K562 (cell line): ENCODE data around the gene RNF181. TPM values are rescaled to one million over a fixed set of nuclear protein-coding genes. Genes with fewer than 3 reads are reported as not detected.

Experiments used
- BACH1 ChIP-seq: fragments of 200-800 bp; sonication (Bioruptor generic); IDR thresholded peaks from 2 replicates; pipeline ENCODE4 v1.6.1; 2016; ENCODE audit warnings: missing genetic modification characterization, missing compliant biosample characterization
- ELF4 ChIP-seq: fragments of 450-650 bp; formaldehyde crosslinking; IDR thresholded peaks from 2 replicates; pipeline ENCODE4 v1.4.0; 2022; ENCODE audit warnings: missing genetic modification characterization
- HIVEP1 ChIP-seq: fragments of 250-450 bp; sonication (Bioruptor Pico); IDR thresholded peaks from 2 replicates; pipeline ENCODE4 v1.4.0; 2020; ENCODE audit warnings: mild to moderate bottlenecking
- KDM4B ChIP-seq, 2 experiments: fragments of 450-650 bp in 1 of 2; sonication (generic) in 1 of 2; IDR thresholded peaks; 2 replicates each; pipeline ENCODE4 v1.6.1; 2016 to 2017; ENCODE audit warnings: borderline replicate concordance in 2 of 2, antibody characterized with exemption in 1 of 2, low read depth in 1 of 2, mild to moderate bottlenecking in 1 of 2
- YY1 ChIP-seq, 3 experiments: IDR thresholded peaks; 2 replicates each; pipeline ENCODE4 v1.6.1; 2011; ENCODE audit warnings: low read length in 2 of 3, mild to moderate bottlenecking in 2 of 3, moderate library complexity in 2 of 3, borderline replicate concordance in 1 of 3, control low read depth in 1 of 3, low read depth in 1 of 3; ENCODE audit not compliant: insufficient read depth in 3 of 3, insufficient replicate concordance in 2 of 3, control insufficient read depth in 1 of 3, insufficient read length in 1 of 3; ENCODE audit errors: extremely low read depth in 1 of 3
- ZNF133 ChIP-seq: fragments of 250-450 bp; sonication (Bioruptor Pico); IDR thresholded peaks from 2 replicates; pipeline ENCODE4 v1.4.0; 2020; ENCODE audit warnings: mild to moderate bottlenecking
- ZNF282 ChIP-seq: sonication (generic); formaldehyde crosslinking; IDR thresholded peaks from 2 replicates; pipeline ENCODE4 v1.8.1; 2023; ENCODE audit warnings: missing genetic modification reagents
- polyA plus RNA-seq, 8 experiments: library from polyadenylated mRNA; depleted of rRNA in 4 of 8; stranded (reverse) in 5 of 8; unstranded in 3 of 8; fragments of >200 nt; fragmentation: Nextera tagmentation in 2 of 8; fragmentation: Illumina TruSeq in 1 of 8; extraction: Ambion mirVana in 2 of 8; extraction: Trizol in 1 of 8; gene quantifications; 2 replicates each; pipeline versions ENCODE4 v1.2.1 to v1.2.3, GENCODE V29; 2011 to 2014; ENCODE audit warnings: inconsistent platforms in 1 of 8, missing spikeins in 1 of 8
- total RNA-seq, 7 experiments: library from RNA; depleted of rRNA in 6 of 7; stranded (reverse); fragments of >200 nt in 6 of 7; fragmentation: Illumina TruSeq in 2 of 7; extraction: Trizol in 2 of 7; gene quantifications; 2 replicates each; pipeline versions ENCODE4 v1.2.1 to v1.2.3, GENCODE V29; 2011 to 2021; ENCODE audit warnings: low replicate concordance in 1 of 7
- TF ChIP-seq, protein P1 (sequence below): fragments of 450-650 bp; IDR thresholded peaks from one replicate; pipeline ENCODE4 v1.6.1; 2018; ENCODE audit warnings: mild to moderate bottlenecking, moderate library complexity; ENCODE audit not compliant: partially characterized antibody
- TF ChIP-seq, protein P2 (sequence below): fragments of 250-450 bp; sonication (Bioruptor Pico); IDR thresholded peaks from 2 replicates; pipeline ENCODE4 v1.4.0; 2020; ENCODE audit warnings: mild to moderate bottlenecking, moderate library complexity
- TF ChIP-seq, protein P3 (sequence below): fragments of 250-450 bp; sonication (Bioruptor Pico); IDR thresholded peaks from 2 replicates; pipeline ENCODE4 v1.8.0; 2022; ENCODE audit warnings: moderate library complexity, mild to moderate bottlenecking, inconsistent platforms
- TF ChIP-seq, protein P4 (sequence below): sonication (generic); formaldehyde crosslinking; IDR thresholded peaks from 2 replicates; pipeline ENCODE4 v1.4.0; 2020; ENCODE audit warnings: mild to moderate bottlenecking, missing genetic modification reagents
- TF ChIP-seq, protein P5 (sequence below): fragments of 450-650 bp; IDR thresholded peaks from 2 replicates; pipeline ENCODE4 v1.6.1; 2016; ENCODE audit warnings: mild to moderate bottlenecking

The RNF181 gene
- total and polyA plus RNA-seq, 9 of the 15 experiments (the other 6 are each of a cell fraction or from before 2014, with no cell fraction given), result 139 to 492 (median 253) TPM

DNA sequence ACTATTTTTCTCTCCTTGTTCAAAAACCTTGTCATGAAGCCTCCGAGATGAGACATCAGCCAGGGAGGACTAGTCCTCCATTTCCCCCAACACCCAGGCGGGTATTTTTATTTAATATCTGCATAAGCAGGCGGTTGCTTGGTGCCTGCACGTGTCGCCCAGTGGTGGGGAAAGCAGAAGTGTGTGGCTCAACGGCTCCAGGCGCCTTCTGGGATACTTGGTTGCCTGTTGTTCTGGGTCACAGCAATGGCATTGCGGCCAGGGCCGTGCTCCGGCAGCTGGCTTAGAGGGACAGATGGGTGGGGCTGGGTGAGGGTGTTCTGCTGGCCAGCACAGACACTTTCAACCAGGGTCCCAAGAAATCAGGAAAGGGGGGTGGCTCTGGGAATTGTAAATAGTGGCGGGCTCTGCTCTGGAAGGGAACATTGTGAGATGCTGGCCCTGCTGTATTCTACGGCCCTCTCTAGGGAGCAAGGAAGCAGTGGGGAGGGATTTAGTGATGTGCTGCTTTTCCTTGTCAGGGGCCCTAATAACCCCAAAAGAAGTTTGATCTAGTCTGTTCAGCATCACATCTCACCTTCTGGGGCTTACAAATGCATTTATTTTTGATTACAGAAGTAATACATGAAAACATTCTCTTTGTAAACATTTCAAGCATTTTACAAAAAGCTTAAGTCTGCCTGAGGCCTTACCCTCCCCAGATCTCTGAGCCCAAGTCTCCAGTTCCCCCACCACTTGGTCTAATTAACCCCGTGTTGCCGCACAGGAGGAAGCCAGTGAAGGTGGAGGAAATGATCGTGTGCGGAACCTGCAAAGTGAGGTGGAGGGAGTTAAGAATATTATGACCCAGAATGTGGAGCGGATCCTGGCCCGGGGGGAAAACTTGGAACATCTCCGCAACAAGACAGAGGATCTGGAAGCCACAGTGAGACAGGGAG is 17.0 kb upstream of the RNF181 start (continued):
- peak in 1 of 3 experiments; percentile 58 for TF ChIP-seq YY1 (IDR thresholded peaks at IDR 0.05; ENCODE audit: borderline replicate concordance in 1 of 3, control insufficient read depth in 1 of 3, extremely low read depth in 1 of 3, insufficient read depth in 3 of 3, insufficient read length in 1 of 3, insufficient replicate concordance in 2 of 3, low read depth in 1 of 3, low read length in 2 of 3)
- TF ChIP-seq, protein P1, sequence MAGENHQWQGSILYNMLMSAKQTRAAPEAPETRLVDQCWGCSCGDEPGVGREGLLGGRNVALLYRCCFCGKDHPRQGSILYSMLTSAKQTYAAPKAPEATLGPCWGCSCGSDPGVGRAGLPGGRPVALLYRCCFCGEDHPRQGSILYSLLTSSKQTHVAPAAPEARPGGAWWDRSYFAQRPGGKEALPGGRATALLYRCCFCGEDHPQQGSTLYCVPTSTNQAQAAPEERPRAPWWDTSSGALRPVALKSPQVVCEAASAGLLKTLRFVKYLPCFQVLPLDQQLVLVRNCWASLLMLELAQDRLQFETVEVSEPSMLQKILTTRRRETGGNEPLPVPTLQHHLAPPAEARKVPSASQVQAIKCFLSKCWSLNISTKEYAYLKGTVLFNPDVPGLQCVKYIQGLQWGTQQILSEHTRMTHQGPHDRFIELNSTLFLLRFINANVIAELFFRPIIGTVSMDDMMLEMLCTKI, result no peak
- TF ChIP-seq KDM4B (IDR thresholded peaks at IDR 0.05; ENCODE audit: borderline replicate concordance in 2 of 2, low read depth in 1 of 2), result no peak
- 0 out of 2 replicates have a peak, but pooled peaks have one; percentile 46 for TF ChIP-seq BACH1 (tag)
- no peak for TF ChIP-seq ELF4 (CRISPR knock-in tag)
- no peak for TF ChIP-seq ZNF282
- no peak for TF ChIP-seq ZNF133
- TF ChIP-seq HIVEP1, result 0 out of 2 replicates have a peak, but pooled peaks have one; percentile 64
- TF ChIP-seq, protein P2, sequence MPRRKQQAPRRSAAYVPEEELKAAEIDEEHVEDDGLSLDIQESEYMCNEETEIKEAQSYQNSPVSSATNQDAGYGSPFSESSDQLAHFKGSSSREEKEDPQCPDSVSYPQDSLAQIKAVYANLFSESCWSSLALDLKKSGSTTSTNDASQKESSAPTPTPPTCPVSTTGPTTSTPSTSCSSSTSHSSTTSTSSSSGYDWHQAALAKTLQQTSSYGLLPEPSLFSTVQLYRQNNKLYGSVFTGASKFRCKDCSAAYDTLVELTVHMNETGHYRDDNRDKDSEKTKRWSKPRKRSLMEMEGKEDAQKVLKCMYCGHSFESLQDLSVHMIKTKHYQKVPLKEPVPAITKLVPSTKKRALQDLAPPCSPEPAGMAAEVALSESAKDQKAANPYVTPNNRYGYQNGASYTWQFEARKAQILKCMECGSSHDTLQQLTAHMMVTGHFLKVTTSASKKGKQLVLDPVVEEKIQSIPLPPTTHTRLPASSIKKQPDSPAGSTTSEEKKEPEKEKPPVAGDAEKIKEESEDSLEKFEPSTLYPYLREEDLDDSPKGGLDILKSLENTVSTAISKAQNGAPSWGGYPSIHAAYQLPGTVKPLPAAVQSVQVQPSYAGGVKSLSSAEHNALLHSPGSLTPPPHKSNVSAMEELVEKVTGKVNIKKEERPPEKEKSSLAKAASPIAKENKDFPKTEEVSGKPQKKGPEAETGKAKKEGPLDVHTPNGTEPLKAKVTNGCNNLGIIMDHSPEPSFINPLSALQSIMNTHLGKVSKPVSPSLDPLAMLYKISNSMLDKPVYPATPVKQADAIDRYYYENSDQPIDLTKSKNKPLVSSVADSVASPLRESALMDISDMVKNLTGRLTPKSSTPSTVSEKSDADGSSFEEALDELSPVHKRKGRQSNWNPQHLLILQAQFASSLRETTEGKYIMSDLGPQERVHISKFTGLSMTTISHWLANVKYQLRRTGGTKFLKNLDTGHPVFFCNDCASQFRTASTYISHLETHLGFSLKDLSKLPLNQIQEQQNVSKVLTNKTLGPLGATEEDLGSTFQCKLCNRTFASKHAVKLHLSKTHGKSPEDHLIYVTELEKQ (CRISPR knock-in tag), result peak; percentile 75
- TF ChIP-seq, protein P3, sequence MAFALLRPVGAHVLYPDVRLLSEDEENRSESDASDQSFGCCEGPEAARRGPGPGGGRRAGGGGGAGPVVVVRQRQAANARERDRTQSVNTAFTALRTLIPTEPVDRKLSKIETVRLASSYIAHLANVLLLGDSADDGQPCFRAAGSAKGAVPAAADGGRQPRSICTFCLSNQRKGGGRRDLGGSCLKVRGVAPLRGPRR (CRISPR knock-in tag), result peak; percentile 53; the same call in 1 of the 2 replicates
- TF ChIP-seq, protein P4, sequence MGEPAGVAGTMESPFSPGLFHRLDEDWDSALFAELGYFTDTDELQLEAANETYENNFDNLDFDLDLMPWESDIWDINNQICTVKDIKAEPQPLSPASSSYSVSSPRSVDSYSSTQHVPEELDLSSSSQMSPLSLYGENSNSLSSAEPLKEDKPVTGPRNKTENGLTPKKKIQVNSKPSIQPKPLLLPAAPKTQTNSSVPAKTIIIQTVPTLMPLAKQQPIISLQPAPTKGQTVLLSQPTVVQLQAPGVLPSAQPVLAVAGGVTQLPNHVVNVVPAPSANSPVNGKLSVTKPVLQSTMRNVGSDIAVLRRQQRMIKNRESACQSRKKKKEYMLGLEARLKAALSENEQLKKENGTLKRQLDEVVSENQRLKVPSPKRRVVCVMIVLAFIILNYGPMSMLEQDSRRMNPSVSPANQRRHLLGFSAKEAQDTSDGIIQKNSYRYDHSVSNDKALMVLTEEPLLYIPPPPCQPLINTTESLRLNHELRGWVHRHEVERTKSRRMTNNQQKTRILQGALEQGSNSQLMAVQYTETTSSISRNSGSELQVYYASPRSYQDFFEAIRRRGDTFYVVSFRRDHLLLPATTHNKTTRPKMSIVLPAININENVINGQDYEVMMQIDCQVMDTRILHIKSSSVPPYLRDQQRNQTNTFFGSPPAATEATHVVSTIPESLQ (CRISPR knock-in tag), result 0 out of 2 replicates have a peak, but pooled peaks have one; percentile 46
- TF ChIP-seq, protein P5, sequence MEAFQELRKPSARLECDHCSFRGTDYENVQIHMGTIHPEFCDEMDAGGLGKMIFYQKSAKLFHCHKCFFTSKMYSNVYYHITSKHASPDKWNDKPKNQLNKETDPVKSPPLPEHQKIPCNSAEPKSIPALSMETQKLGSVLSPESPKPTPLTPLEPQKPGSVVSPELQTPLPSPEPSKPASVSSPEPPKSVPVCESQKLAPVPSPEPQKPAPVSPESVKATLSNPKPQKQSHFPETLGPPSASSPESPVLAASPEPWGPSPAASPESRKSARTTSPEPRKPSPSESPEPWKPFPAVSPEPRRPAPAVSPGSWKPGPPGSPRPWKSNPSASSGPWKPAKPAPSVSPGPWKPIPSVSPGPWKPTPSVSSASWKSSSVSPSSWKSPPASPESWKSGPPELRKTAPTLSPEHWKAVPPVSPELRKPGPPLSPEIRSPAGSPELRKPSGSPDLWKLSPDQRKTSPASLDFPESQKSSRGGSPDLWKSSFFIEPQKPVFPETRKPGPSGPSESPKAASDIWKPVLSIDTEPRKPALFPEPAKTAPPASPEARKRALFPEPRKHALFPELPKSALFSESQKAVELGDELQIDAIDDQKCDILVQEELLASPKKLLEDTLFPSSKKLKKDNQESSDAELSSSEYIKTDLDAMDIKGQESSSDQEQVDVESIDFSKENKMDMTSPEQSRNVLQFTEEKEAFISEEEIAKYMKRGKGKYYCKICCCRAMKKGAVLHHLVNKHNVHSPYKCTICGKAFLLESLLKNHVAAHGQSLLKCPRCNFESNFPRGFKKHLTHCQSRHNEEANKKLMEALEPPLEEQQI, result no peak
